ENCODE measurements around the gene KIAA1671.

Gene KIAA1671

DNA sequence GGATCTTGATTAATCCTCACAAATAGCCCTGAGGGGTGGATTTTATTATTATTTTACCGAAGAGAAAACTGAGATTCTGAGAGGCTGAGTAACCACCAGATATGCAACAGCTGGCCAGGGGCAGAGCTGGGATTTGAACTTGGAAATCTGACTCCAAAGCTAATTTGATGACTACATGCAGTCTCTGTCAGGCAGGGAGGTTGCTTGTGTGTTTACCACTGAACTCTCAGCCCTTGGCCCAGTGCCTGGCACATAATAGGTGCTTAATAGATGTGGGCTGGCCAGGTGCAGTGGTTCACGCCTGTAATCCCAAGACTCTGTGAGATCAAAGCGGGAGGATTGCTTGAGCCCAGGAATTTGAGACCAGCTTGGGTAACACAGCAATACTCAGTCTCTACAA is 125.4 kb downstream of the KIAA1671 start:
- H2BK120ac ChIP-seq (ENCODE audit: low read depth, low read length): no peak overlapping the region
- no peak overlapping the region for H2AK5ac ChIP-seq (ENCODE audit: low read length)
- no peak overlapping the region for H3K56ac ChIP-seq (ENCODE audit: low read length)
- no CpG with 5 or more reads among the region's 3 CpGs for WGBS (ENCODE audit: extremely low coverage, insufficient coverage, low lambda C conversion rate)
- no peak for DNase-seq
- H3K18ac ChIP-seq (ENCODE audit: low read length): no peak overlapping the region
- H2BK15ac ChIP-seq (replicated peaks; ENCODE audit: low read depth): no peak overlapping the region
- no peak overlapping the region for H4K5ac ChIP-seq (ENCODE audit: low read length)
- no peak overlapping the region for H3K4me2 ChIP-seq (ENCODE audit: low read length)
- no peak overlapping the region for H3K27ac ChIP-seq (ENCODE audit: low read depth, low read length)
- H3K79me2 ChIP-seq (ENCODE audit: control insufficient read depth, insufficient read depth, low read length): no peaks in the 10 kb centered on the region
- no peak overlapping the region for H3K4me3 ChIP-seq (ENCODE audit: low read length)
- no peak overlapping the region for H4K8ac ChIP-seq (ENCODE audit: low read depth, low read length)
- H3K79me1 ChIP-seq (ENCODE audit: low read length): no peaks in the 10 kb centered on the region
- no peaks in the 10 kb centered on the region for H3K36me3 ChIP-seq (ENCODE audit: control insufficient read depth, insufficient read depth, low read length)
- H3K4me1 ChIP-seq (ENCODE audit: control insufficient read depth, low read depth, low read length): no peaks in the 10 kb centered on the region
- H3K23ac ChIP-seq (ENCODE audit: low read length): no peak overlapping the region
- no peak overlapping the region for H3K4ac ChIP-seq (ENCODE audit: low read depth, low read length)
- no peak overlapping the region for H2BK5ac ChIP-seq (ENCODE audit: low read length)
- no peaks in the 10 kb centered on the region for H3K27me3 ChIP-seq (ENCODE audit: insufficient read depth, low read length, poor library complexity)
- H3K9ac ChIP-seq (ENCODE audit: low read length): no peak overlapping the region

DNA sequence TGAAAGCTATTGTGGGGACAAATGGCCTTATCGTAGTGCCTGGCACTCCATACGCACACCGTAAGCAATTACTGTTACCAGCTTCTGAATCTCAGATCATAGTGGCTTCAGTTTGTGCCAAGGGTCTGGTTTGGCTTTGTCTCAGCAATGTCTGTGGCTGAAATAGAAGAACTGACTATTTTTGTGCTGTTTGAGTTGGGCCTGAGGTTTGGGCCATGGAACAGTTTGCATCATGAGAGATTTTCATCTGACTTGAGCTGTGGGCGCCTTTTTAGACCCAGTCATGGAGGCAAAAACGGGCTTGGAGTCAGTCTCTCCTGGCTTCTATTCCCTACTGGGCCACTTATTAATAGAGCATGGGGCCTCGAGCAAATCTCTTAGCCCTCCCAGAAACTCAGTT is 126.1 kb downstream of the KIAA1671 start:
- H3K4me1 ChIP-seq (ENCODE audit: control insufficient read depth, low read depth, low read length): no peaks in the 10 kb centered on the region
- DNase-seq: no peak
- no peak overlapping the region for H2AK5ac ChIP-seq (ENCODE audit: low read length)
- H2BK5ac ChIP-seq (ENCODE audit: low read length): no peak overlapping the region
- no peak overlapping the region for H3K18ac ChIP-seq (ENCODE audit: low read length)
- no peaks in the 10 kb centered on the region for H3K36me3 ChIP-seq (ENCODE audit: control insufficient read depth, insufficient read depth, low read length)
- H3K9ac ChIP-seq (ENCODE audit: low read length): no peak overlapping the region
- no peak overlapping the region for H2BK15ac ChIP-seq (replicated peaks; ENCODE audit: low read depth)
- no peaks in the 10 kb centered on the region for H3K79me2 ChIP-seq (ENCODE audit: control insufficient read depth, insufficient read depth, low read length)
- H3K27ac ChIP-seq (ENCODE audit: low read depth, low read length): no peak overlapping the region
- H3K4me2 ChIP-seq (ENCODE audit: low read length): no peak overlapping the region
- no peak overlapping the region for H4K8ac ChIP-seq (ENCODE audit: low read depth, low read length)
- H3K4me3 ChIP-seq (ENCODE audit: low read length): no peak overlapping the region
- H2BK120ac ChIP-seq (ENCODE audit: low read depth, low read length): no peak overlapping the region
- no CpG with 5 or more reads among the region's 6 CpGs for WGBS (ENCODE audit: extremely low coverage, insufficient coverage, low lambda C conversion rate)
- H3K23ac ChIP-seq (ENCODE audit: low read length): no peak overlapping the region
- no peaks in the 10 kb centered on the region for H3K27me3 ChIP-seq (ENCODE audit: insufficient read depth, low read length, poor library complexity)
- H3K79me1 ChIP-seq (ENCODE audit: low read length): no peaks in the 10 kb centered on the region
- H3K4ac ChIP-seq (ENCODE audit: low read depth, low read length): no peak overlapping the region
- H3K56ac ChIP-seq (ENCODE audit: low read length): no peak overlapping the region
- no peak overlapping the region for H4K5ac ChIP-seq (ENCODE audit: low read length)

DNA sequence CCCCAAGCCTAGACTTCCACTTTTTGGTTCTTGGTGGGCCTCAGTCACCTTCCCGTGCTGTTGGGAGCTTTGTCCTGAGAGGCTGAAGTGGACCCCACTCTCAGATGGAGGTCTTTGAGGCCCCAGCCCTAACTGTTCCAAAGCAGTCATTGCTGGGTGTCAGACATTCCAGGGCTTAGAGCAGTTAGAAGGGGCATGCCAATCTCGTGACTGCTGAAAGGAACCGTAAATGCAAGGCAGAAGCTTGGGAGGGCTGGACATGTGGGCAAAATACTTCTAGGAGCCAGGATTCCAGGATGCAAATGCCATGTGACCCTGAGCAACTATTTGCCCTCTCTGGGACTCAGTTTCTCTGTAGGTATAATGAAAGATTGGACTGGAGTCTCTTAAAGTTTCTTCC is 128.3 kb downstream of the KIAA1671 start:
- H3K27me3 ChIP-seq (ENCODE audit: insufficient read depth, low read length, poor library complexity): no peaks in the 10 kb centered on the region
- H3K36me3 ChIP-seq (ENCODE audit: control insufficient read depth, insufficient read depth, low read length): no peaks in the 10 kb centered on the region
- DNase-seq: peak; percentile 15
- H4K5ac ChIP-seq (ENCODE audit: low read length): no peak overlapping the region
- WGBS (ENCODE audit: extremely low coverage, insufficient coverage, low lambda C conversion rate): no CpG with 5 or more reads among the region's 3 CpGs
- no peak overlapping the region for H3K56ac ChIP-seq (ENCODE audit: low read length)
- H3K23ac ChIP-seq (ENCODE audit: low read length): no peak overlapping the region
- H4K8ac ChIP-seq (ENCODE audit: low read depth, low read length): no peak overlapping the region
- H3K4ac ChIP-seq (ENCODE audit: low read depth, low read length): no peak overlapping the region
- no peak overlapping the region for H3K4me3 ChIP-seq (ENCODE audit: low read length)
- no peaks in the 10 kb centered on the region for H3K4me1 ChIP-seq (ENCODE audit: control insufficient read depth, low read depth, low read length)
- no peak overlapping the region for H3K9ac ChIP-seq (ENCODE audit: low read length)
- H3K27ac ChIP-seq (ENCODE audit: low read depth, low read length): no peak overlapping the region
- no peak overlapping the region for H2BK120ac ChIP-seq (ENCODE audit: low read depth, low read length)
- no peak overlapping the region for H3K4me2 ChIP-seq (ENCODE audit: low read length)
- H2BK15ac ChIP-seq (replicated peaks; ENCODE audit: low read depth): no peak overlapping the region
- H3K79me2 ChIP-seq (ENCODE audit: control insufficient read depth, insufficient read depth, low read length): no peaks in the 10 kb centered on the region
- no peak overlapping the region for H2AK5ac ChIP-seq (ENCODE audit: low read length)
- no peak overlapping the region for H3K18ac ChIP-seq (ENCODE audit: low read length)
- no peak overlapping the region for H2BK5ac ChIP-seq (ENCODE audit: low read length)
- H3K79me1 ChIP-seq (ENCODE audit: low read length): no peaks in the 10 kb centered on the region

DNA sequence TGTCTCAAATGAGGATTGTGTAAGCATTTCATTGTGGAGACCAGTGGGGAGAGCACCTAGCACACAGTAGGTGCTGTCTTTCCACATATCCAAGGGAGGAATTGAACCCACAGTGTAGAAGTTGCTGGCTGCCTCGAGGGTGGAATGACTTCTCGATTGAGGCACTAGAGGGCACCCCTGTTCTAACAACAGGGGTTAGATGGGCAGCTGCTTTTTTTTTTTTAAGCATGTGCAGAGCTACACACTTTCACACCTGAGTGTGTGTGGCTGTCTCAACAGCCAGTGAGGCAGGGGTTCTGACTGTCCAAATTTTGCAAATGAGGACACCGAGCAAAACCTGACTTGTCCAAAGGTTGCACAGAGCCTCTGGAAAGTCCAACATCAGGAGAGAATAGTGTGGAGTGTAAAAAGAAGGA is 128.9 kb downstream of the KIAA1671 start:
- H4K8ac ChIP-seq (ENCODE audit: low read depth, low read length): no peak overlapping the region
- no peaks in the 10 kb centered on the region for H3K79me2 ChIP-seq (ENCODE audit: control insufficient read depth, insufficient read depth, low read length)
- no peak overlapping the region for H3K4ac ChIP-seq (ENCODE audit: low read depth, low read length)
- H2BK5ac ChIP-seq (ENCODE audit: low read length): no peak overlapping the region
- no peaks in the 10 kb centered on the region for H3K79me1 ChIP-seq (ENCODE audit: low read length)
- H3K4me3 ChIP-seq (ENCODE audit: low read length): no peak overlapping the region
- no peaks in the 10 kb centered on the region for H3K36me3 ChIP-seq (ENCODE audit: control insufficient read depth, insufficient read depth, low read length)
- no peak overlapping the region for H2BK120ac ChIP-seq (ENCODE audit: low read depth, low read length)
- H2AK5ac ChIP-seq (ENCODE audit: low read length): no peak overlapping the region
- H3K9ac ChIP-seq (ENCODE audit: low read length): no peak overlapping the region
- DNase-seq: peak; percentile 60
- H3K18ac ChIP-seq (ENCODE audit: low read length): no peak overlapping the region
- H2BK15ac ChIP-seq (replicated peaks; ENCODE audit: low read depth): no peak overlapping the region
- no peaks in the 10 kb centered on the region for H3K4me1 ChIP-seq (ENCODE audit: control insufficient read depth, low read depth, low read length)
- no peak overlapping the region for H3K23ac ChIP-seq (ENCODE audit: low read length)
- H4K5ac ChIP-seq (ENCODE audit: low read length): no peak overlapping the region
- H3K27me3 ChIP-seq (ENCODE audit: insufficient read depth, low read length, poor library complexity): no peaks in the 10 kb centered on the region
- no peak overlapping the region for H3K4me2 ChIP-seq (ENCODE audit: low read length)
- H3K56ac ChIP-seq (ENCODE audit: low read length): no peak overlapping the region
- no peak overlapping the region for H3K27ac ChIP-seq (ENCODE audit: low read depth, low read length)
- no CpG with 5 or more reads among the region's 3 CpGs for WGBS (ENCODE audit: extremely low coverage, insufficient coverage, low lambda C conversion rate)

DNA sequence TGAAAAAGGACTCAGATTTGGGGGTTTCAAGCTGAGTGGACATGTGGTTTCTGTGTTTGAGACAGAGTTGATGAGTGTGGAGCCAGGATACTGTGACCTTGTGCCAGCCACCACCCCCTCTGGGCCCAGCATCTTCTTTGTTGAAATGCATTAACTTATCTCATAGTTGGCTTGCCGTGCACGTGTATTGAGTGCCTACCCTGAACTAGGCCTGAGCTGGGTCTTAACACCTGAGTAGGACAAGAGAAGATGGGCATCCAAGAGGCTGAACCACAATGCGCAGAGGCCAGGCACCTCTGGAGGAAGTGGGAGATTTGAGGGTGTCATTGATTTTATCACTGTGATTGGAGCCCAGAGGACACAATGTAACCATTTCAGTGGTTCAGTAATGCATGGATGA is 129.6 kb downstream of the KIAA1671 start:
- Histone ChIP-seq H3K4me2 (ENCODE audit: low read length) (no peak overlapping the region), H2BK5ac (ENCODE audit: low read length) (no peak overlapping the region), H2BK15ac (replicated peaks; ENCODE audit: low read depth) (no peak overlapping the region), H3K79me2 (ENCODE audit: control insufficient read depth, insufficient read depth, low read length) (no peaks in the 10 kb centered on the region), H3K27me3 (ENCODE audit: insufficient read depth, low read length, poor library complexity) (no peaks in the 10 kb centered on the region), H4K5ac (ENCODE audit: low read length) (no peak overlapping the region), H3K4ac (ENCODE audit: low read depth, low read length) (no peak overlapping the region), H3K23ac (ENCODE audit: low read length) (no peak overlapping the region), H4K8ac (ENCODE audit: low read depth, low read length) (no peak overlapping the region), H3K79me1 (ENCODE audit: low read length) (no peaks in the 10 kb centered on the region), H3K4me3 (ENCODE audit: low read length) (no peak overlapping the region), H3K9ac (ENCODE audit: low read length) (no peak overlapping the region), H3K27ac (ENCODE audit: low read depth, low read length) (no peak overlapping the region), H3K56ac (ENCODE audit: low read length) (no peak overlapping the region), H3K36me3 (ENCODE audit: control insufficient read depth, insufficient read depth, low read length) (no peaks in the 10 kb centered on the region), H3K4me1 (ENCODE audit: control insufficient read depth, low read depth, low read length) (no peaks in the 10 kb centered on the region), H2BK120ac (ENCODE audit: low read depth, low read length) (no peak overlapping the region), H2AK5ac (ENCODE audit: low read length) (no peak overlapping the region), H3K18ac (ENCODE audit: low read length) (no peak overlapping the region)
- DNase-seq: no peak
- WGBS (ENCODE audit: extremely low coverage, insufficient coverage, low lambda C conversion rate): no CpG with 5 or more reads among the region's 3 CpGs

DNA sequence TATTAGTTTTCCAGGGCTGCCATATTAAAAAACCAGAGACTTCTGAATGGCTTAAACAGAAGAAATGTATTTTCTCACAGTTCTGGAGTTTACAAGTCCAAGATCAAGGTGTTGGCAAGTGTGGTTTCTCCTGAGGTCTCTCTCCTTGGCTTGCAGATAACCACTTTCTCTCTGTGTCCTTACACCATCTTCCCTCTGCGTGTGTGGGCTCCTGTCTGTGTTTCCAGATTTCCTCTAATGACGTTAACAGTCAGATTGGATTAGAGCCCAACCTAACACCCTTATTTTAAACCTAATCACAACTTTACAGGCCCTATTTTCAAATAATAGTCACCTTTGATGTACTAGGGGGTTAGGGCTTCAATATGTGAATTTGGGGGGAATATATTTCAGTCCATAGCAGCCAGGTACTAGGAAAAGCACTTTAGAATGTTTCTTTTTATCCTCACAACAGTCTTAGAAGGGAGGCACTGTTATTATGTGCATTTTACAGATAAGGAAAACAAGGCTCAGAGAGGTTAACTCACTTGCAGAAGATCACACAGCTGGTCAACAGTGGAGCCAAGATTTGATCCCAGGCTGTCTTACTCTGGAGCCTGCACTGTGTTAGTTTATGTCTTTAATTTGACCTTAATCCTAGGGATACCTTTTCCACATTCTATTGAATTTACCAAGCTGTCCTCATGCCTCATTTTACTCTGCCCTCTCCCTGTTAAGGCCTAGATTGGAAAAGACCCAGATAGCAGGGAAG is 130.7 kb downstream of the KIAA1671 start:
- Histone ChIP-seq H3K79me1 (ENCODE audit: low read length) (no peaks in the 10 kb centered on the region), H2BK15ac (replicated peaks; ENCODE audit: low read depth) (no peak overlapping the region), H3K27me3 (ENCODE audit: insufficient read depth, low read length, poor library complexity) (no peaks in the 10 kb centered on the region), H3K9ac (ENCODE audit: low read length) (no peak overlapping the region), H3K23ac (ENCODE audit: low read length) (no peak overlapping the region), H3K18ac (ENCODE audit: low read length) (no peak overlapping the region), H3K4me1 (ENCODE audit: control insufficient read depth, low read depth, low read length) (no peaks in the 10 kb centered on the region), H4K8ac (ENCODE audit: low read depth, low read length) (no peak overlapping the region), H2BK120ac (ENCODE audit: low read depth, low read length) (no peak overlapping the region), H4K5ac (ENCODE audit: low read length) (no peak overlapping the region), H3K79me2 (ENCODE audit: control insufficient read depth, insufficient read depth, low read length) (no peaks in the 10 kb centered on the region), H3K4me2 (ENCODE audit: low read length) (no peak overlapping the region), H3K27ac (ENCODE audit: low read depth, low read length) (no peak overlapping the region), H2BK5ac (ENCODE audit: low read length) (no peak overlapping the region), H3K4me3 (ENCODE audit: low read length) (no peak overlapping the region), H3K56ac (ENCODE audit: low read length) (no peak overlapping the region), H3K4ac (ENCODE audit: low read depth, low read length) (no peak overlapping the region), H2AK5ac (ENCODE audit: low read length) (no peak overlapping the region), H3K36me3 (ENCODE audit: control insufficient read depth, insufficient read depth, low read length) (no peaks in the 10 kb centered on the region)
- WGBS (ENCODE audit: extremely low coverage, insufficient coverage, low lambda C conversion rate): no CpG with 5 or more reads among the region's 2 CpGs
- DNase-seq: no peak

Data from mesendoderm (in vitro differentiated cells).